Neural cell (in vitro differentiated cells): ENCODE measurements around the gene KLHDC8A.
"Not testable (repeated sequence)": the region's sequence is repeated elsewhere in the genome, so short reads cannot be mapped to it uniquely, and the experiment has no call there.

Experiments
- EP300 ChIP-seq: fragments of 450-650 bp; conservative IDR thresholded peaks from 2 replicates; pipeline ENCODE4 v1.6.1; 2014; ENCODE audit warnings: antibody characterized with exemption, mild to moderate bottlenecking, moderate library complexity; ENCODE audit not compliant: poor library complexity, severe bottlenecking
- EZH2 ChIP-seq: fragments of 200-600, 300-800 bp; shearing (Covaris generic), sonication (generic); IDR thresholded peaks from 2 replicates; pipeline ENCODE4 v1.6.1; 2014; ENCODE audit warnings: antibody characterized with exemption, low read length, borderline replicate concordance, mild to moderate bottlenecking; ENCODE audit not compliant: insufficient read depth, poor library complexity, severe bottlenecking
- MXI1 ChIP-seq: fragments of 450-650 bp; conservative IDR thresholded peaks from 2 replicates; pipeline ENCODE4 v1.6.1; 2014; ENCODE audit warnings: antibody characterized with exemption, mild to moderate bottlenecking; ENCODE audit not compliant: poor library complexity, severe bottlenecking
- POLR2AphosphoS5 ChIP-seq: IDR thresholded peaks from 2 replicates; pipeline ENCODE4 v1.6.1; 2012
- RAD21 ChIP-seq: fragments of 450-650 bp; conservative IDR thresholded peaks from 2 replicates; pipeline ENCODE4 v1.6.1; 2014; ENCODE audit warnings: antibody characterized with exemption, mild to moderate bottlenecking, moderate library complexity
- REST ChIP-seq: IDR thresholded peaks from 2 replicates; pipeline ENCODE4 v1.6.1; 2012; ENCODE audit warnings: borderline replicate concordance
- SMC3 ChIP-seq: fragments of 450-650 bp; conservative IDR thresholded peaks from 2 replicates; pipeline ENCODE4 v1.6.1; 2014; ENCODE audit warnings: antibody characterized with exemption, mild to moderate bottlenecking, moderate library complexity; ENCODE audit not compliant: poor library complexity
- TAF1 ChIP-seq: IDR thresholded peaks from 2 replicates; pipeline ENCODE4 v1.6.1; 2012; ENCODE audit warnings: low read depth
- TF ChIP-seq, protein P1 (sequence below): fragments of 450-650 bp; IDR thresholded peaks from 2 replicates; pipeline ENCODE4 v1.5.1; 2014; ENCODE audit warnings: antibody characterized with exemption, mild to moderate bottlenecking, moderate library complexity; ENCODE audit not compliant: poor library complexity, severe bottlenecking

GRCh38 chr1:205365086-205365485 lies 8.4 kb upstream of the KLHDC8A start:
- TF ChIP-seq POLR2AphosphoS5, MXI1, EZH2, EP300, REST, TAF1, RAD21, SMC3: not testable (repeated sequence)
- TF ChIP-seq, protein P1, sequence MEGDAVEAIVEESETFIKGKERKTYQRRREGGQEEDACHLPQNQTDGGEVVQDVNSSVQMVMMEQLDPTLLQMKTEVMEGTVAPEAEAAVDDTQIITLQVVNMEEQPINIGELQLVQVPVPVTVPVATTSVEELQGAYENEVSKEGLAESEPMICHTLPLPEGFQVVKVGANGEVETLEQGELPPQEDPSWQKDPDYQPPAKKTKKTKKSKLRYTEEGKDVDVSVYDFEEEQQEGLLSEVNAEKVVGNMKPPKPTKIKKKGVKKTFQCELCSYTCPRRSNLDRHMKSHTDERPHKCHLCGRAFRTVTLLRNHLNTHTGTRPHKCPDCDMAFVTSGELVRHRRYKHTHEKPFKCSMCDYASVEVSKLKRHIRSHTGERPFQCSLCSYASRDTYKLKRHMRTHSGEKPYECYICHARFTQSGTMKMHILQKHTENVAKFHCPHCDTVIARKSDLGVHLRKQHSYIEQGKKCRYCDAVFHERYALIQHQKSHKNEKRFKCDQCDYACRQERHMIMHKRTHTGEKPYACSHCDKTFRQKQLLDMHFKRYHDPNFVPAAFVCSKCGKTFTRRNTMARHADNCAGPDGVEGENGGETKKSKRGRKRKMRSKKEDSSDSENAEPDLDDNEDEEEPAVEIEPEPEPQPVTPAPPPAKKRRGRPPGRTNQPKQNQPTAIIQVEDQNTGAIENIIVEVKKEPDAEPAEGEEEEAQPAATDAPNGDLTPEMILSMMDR, result not testable (repeated sequence)
